Measurements from ENCODE around the gene TAPBP. TPM values are rescaled to one million over a fixed set of nuclear protein-coding genes. Genes with fewer than 3 reads are reported as not detected.
"Not testable (repeated sequence)": the region's sequence is repeated elsewhere in the genome, so short reads cannot be mapped to it uniquely, and the experiment has no call there.

The TAPBP gene
- total RNA-seq, 2 donors from 2014 or later: 80.0 to 103 TPM

DNA sequence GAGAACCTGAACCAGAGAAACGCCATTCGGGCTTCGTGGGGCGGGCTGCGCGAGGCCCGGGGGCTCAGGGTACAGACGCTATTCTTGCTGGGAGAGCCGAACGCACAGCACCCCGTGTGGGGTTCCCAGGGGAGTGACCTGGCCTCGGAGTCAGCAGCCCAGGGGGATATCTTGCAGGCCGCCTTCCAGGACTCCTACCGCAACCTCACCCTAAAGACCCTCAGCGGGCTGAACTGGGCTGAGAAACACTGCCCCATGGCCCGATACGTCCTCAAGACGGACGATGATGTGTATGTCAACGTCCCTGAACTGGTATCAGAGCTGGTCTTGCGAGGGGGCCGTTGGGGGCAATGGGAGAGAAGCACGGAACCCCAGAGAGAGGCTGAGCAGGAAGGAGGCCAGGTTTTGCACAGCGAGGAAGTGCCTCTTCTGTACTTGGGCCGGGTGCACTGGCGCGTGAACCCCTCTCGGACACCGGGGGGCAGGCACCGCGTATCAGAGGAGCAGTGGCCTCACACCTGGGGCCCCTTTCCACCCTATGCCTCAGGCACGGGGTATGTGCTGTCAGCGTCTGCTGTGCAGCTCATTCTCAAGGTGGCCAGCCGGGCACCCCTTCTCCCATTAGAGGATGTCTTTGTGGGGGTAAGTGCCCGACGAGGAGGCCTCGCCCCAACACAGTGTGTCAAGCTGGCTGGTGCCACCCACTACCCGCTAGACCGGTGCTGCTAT, 36.1 kb downstream of the TAPBP start:
- Histone ChIP-seq H3K9me3 (no peaks in the 10 kb centered on the region), H3K4me3 (peak overlapping the region; percentile 69 to 75), H3K36me3 (peaks cover 44% of the 10 kb centered on the region), H3K27ac (peak overlapping the region; percentile 88 to 92), H3K4me1 (peaks cover 0 to 47% of the 10 kb centered on the region in 2 donors), H3K27me3 (no peaks in the 10 kb centered on the region)
- DNase-seq (ENCODE audit: low spot score): no peak
- TF ChIP-seq, protein P1, sequence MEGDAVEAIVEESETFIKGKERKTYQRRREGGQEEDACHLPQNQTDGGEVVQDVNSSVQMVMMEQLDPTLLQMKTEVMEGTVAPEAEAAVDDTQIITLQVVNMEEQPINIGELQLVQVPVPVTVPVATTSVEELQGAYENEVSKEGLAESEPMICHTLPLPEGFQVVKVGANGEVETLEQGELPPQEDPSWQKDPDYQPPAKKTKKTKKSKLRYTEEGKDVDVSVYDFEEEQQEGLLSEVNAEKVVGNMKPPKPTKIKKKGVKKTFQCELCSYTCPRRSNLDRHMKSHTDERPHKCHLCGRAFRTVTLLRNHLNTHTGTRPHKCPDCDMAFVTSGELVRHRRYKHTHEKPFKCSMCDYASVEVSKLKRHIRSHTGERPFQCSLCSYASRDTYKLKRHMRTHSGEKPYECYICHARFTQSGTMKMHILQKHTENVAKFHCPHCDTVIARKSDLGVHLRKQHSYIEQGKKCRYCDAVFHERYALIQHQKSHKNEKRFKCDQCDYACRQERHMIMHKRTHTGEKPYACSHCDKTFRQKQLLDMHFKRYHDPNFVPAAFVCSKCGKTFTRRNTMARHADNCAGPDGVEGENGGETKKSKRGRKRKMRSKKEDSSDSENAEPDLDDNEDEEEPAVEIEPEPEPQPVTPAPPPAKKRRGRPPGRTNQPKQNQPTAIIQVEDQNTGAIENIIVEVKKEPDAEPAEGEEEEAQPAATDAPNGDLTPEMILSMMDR (IDR thresholded peaks at IDR 0.05): no peak

DNA sequence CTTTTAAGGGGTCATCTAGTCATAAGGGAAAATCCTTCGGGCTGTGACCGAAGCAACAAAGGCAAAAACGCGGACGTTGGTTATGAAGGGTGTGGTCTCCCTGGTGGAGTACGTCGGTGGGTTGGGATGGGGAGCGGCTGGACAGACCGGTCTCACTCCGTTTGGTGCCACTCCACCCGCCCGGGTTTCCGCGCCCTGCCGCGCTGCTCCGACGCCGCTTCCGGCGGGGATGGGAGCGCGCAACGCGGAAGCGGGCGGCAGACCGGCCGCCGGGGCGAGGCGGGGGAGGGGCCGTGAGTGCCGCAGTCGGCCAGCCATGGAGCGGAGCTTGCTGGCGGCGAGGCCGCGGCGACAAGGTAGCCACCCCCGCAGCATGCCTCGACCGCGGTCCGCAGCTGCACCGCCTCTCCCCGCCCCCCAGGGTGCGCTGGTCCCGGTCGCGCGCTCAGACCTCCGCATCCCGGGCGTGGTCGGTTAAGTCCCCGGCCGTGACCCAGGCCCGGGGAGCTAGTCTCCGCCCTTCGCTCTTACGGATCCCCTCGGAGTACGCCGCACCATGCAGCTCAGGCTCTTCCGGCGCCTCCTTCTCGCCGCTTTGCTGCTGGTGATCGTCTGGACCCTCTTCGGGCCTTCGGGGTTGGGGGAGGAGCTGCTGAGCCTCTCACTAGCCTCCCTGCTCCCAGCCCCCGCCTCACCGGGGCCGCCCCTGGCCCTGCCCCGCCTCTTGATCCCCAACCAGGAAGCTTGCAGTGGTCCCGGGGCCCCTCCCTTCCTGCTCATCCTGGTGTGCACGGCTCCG, 36.8 kb downstream of the TAPBP start, which contains the start of gene B3GALT4:
B3GALT4 (plus strand) TSS at position 260 of the 799 bp plus-strand sequence; CDS start at position 557, 297 bp downstream.
- peak; percentile 77 for DNase-seq (ENCODE audit: low spot score)
- Histone ChIP-seq H3K36me3 (peaks cover 44% of the 10 kb centered on the region), H3K4me3 (peak within 1 kb of the TSS; percentile 69 to 75), H3K27ac (peak within 1 kb of the TSS; percentile 88 to 92), H3K4me1 (peaks cover 0 to 54% of the 10 kb centered on the region in 2 donors), H3K27me3 (no peaks in the 10 kb centered on the region), H3K9me3 (no peaks in the 10 kb centered on the region)
- TF ChIP-seq, protein P1 (IDR thresholded peaks at IDR 0.05): peak; percentile 48 to 72

DNA sequence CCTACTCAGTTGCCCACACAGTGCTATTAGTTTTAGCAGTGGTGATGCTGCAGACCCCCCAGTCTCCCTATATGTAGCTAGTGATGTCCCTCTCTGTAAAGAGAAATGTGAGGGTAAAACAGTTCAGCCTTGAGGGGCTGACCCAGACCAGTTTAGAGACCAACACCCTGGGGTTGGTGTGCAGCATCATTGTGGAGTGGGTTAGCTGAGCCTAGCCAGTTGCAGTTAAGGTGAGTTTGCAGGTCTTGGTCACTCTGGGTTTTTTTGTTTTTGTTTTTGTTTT, 37.4 kb downstream of the TAPBP start:
- peak overlapping the region; percentile 88 to 92 for H3K27ac ChIP-seq
- peaks cover 0 to 55% of the 10 kb centered on the region in 2 donors for H3K4me1 ChIP-seq
- H3K4me3 ChIP-seq: peak overlapping the region; percentile 69 to 75
- H3K36me3 ChIP-seq: peaks cover 44% of the 10 kb centered on the region
- TF ChIP-seq, protein P1 (IDR thresholded peaks at IDR 0.05): no peak
- no peaks in the 10 kb centered on the region for H3K27me3 ChIP-seq
- no peak for DNase-seq (ENCODE audit: low spot score)
- no peaks in the 10 kb centered on the region for H3K9me3 ChIP-seq

DNA sequence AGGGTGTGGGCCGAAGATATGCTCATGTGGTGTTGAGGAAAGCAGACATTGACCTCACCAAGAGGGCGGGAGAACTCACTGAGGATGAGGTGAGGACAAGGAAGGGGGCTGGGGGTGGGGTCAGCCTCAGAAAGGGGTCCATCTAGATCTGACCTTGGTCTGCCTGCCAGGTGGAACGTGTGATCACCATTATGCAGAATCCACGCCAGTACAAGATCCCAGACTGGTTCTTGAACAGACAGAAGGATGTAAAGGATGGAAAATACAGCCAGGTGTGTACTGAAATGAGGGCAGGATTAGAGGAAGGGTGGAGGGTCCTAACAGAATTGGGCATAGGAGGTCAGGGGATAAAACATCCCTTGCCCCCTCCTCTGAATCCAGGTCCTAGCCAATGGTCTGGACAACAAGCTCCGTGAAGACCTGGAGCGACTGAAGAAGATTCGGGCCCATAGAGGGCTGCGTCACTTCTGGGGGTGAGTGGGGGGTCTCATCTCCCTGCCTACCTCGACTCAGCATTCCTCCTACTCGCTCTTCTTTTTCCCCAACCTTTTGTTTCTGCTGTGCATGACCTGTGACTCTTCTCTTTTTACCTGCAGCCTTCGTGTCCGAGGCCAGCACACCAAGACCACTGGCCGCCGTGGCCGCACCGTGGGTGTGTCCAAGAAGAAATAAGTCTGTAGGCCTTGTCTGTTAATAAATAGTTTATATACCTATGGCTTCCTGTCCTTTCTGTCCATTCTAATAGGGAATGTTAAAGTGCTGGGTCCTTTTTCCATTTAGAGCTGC, 37.9 kb downstream of the TAPBP start:
- Histone ChIP-seq H3K4me1 (peaks cover 0 to 57% of the 10 kb centered on the region in 2 donors), H3K27ac (peak overlapping the region; percentile 88 to 92), H3K36me3 (peaks cover 44% of the 10 kb centered on the region)

DNA sequence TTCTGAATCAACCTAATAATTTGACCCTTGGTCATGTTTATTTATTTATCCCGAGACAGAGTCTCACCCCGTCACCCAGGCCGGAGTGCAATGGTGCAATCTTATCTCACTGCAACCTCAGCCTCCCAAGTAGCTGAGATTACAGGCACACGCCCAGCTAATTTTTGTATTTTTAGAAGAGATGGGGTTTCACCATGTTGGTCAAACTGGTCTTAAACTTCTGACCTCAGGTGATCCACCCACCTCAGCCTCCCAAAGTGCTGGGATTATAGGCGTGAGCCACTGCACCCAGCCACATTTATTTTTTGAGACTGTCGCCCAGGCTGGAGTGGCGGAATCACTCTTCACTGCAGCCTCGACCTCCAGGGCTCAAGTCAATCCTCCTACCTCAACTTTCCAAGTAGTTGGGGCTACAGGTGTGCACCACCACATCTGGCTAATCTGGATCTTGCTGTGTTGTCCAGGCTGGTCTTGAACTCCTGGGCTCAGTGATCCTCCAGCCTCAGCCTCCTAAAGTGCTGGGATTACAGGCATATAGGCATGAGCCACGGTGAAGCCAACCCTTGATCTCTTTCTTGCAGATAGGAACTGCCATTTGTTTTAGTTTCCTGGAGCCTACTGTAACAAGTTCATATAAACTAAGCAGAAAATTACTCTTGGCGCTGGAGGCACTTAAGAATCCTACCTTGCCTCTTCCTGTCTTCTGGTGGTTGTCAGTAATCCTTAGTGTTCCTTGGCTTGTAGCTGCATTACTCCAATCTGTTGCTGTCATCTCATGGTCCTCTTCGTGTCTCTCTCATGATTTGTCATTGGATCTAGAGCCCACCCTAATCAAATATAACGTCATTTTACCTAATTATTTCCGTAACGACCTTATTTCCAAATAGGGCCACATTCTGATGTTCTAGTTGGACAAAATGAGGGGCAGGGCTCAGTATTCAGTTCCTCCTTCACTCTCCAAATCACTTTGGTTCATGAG, 39.7 kb downstream of the TAPBP start:
- Histone ChIP-seq H3K36me3 (peaks cover 36% of the 10 kb centered on the region), H3K27ac (no peak overlapping the region), H3K27me3 (no peaks in the 10 kb centered on the region)

More for the DNA sequence above, 37.9 kb downstream of the TAPBP start:
- H3K4me3 ChIP-seq: peak overlapping the region in 1 of 2 donors; percentile 69
- not testable (repeated sequence) for DNase-seq (ENCODE audit: low spot score); H3K27me3 ChIP-seq; H3K9me3 ChIP-seq

More for the DNA sequence above, 39.7 kb downstream of the TAPBP start:
- DNase-seq (ENCODE audit: low spot score): no peak
- Histone ChIP-seq H3K9me3 (no peaks in the 10 kb centered on the region), H3K4me1 (peaks cover 0 to 65% of the 10 kb centered on the region in 2 donors), H3K4me3 (no peak overlapping the region)
- TF ChIP-seq, protein P1 (IDR thresholded peaks at IDR 0.05): no peak
